BE2C (cell line): ENCODE results near the gene DRAXIN.

ENCODE experiments used
- DNase-seq: peaks from one replicate; pipeline ENCODE4 v3.0.0-alpha.2; 2020
- H3K27me3 ChIP-seq: fragments of 250-450 bp; sonication (Bioruptor Pico); 2 replicates; pipeline ENCODE4 v1.5.1; 2020; ENCODE audit warnings: mild to moderate bottlenecking
- H3K36me3 ChIP-seq: fragments of 250-450 bp; sonication (Bioruptor Pico); 2 replicates; pipeline ENCODE4 v1.5.1; 2020; ENCODE audit warnings: mild to moderate bottlenecking
- H3K4me1 ChIP-seq: fragments of 250-450 bp; sonication (Bioruptor Pico); 2 replicates; pipeline ENCODE4 v1.5.1; 2020
- H3K4me3 ChIP-seq: 2 replicates; pipeline ENCODE4 v1.5.1; 2011; ENCODE audit warnings: low read depth, low read length
- H3K9me3 ChIP-seq: fragments of 250-450 bp; sonication (Bioruptor Pico); 2 replicates; pipeline ENCODE4 v1.5.1; 2020
- CTCF ChIP-seq: IDR thresholded peaks from 2 replicates; pipeline ENCODE4 v1.5.1; 2012; ENCODE audit warnings: mild to moderate bottlenecking, low read depth, low read length

Gene DRAXIN

GRCh38 chr1:11650331-11650991 lies 41.0 kb upstream of the DRAXIN start:
- TF ChIP-seq CTCF = peak; percentile 61
- no peaks in the 10 kb centered on the region for H3K27me3 ChIP-seq
- H3K4me3 ChIP-seq = peak overlapping the region; percentile 27

DNA sequence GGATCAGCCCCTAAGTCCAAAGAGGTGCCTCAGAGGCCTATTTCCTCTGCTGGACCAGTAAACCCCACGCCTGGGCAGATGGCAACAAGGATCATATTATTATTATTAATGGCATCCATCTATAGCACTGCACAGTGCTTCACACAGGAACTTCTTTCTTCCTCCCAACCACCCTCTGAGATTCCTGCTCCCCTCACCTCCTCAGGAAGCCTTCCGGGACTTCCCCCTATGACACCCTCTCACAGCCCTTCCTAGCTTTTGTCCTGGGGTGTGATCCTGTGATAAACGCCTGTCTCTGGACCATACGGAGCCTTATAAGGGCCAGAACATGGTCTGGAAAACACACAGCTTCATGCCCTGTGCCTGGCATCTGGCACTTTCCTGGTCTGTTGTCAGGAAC lies 40.5 kb upstream of the DRAXIN start:
- no peak for TF ChIP-seq CTCF
- Histone ChIP-seq H3K9me3 (no peaks in the 10 kb centered on the region), H3K27me3 (no peaks in the 10 kb centered on the region), H3K36me3 (no peaks in the 10 kb centered on the region), H3K4me1 (no peaks in the 10 kb centered on the region), H3K4me3 (peak overlapping the region; percentile 27; the same call in 1 of the 2 replicates)
- no peak for DNase-seq

More at GRCh38 chr1:11650331-11650991, 41.0 kb upstream of the DRAXIN start:
- no peaks in the 10 kb centered on the region for H3K4me1 ChIP-seq
- DNase-seq = peak; percentile 86
- H3K9me3 ChIP-seq = no peaks in the 10 kb centered on the region
- H3K36me3 ChIP-seq = no peaks in the 10 kb centered on the region

GRCh38 chr1:11652203-11652780 lies 39.2 kb upstream of the DRAXIN start:
- Histone ChIP-seq H3K4me1 (no peaks in the 10 kb centered on the region), H3K36me3 (no peaks in the 10 kb centered on the region), H3K9me3 (no peaks in the 10 kb centered on the region), H3K4me3 (no peak overlapping the region), H3K27me3 (no peaks in the 10 kb centered on the region)
- no peak for TF ChIP-seq CTCF
- DNase-seq = no peak

GRCh38 chr1:11653101-11653860 lies 38.2 kb upstream of the DRAXIN start:
- TF ChIP-seq CTCF = no peak
- Histone ChIP-seq H3K9me3 (no peaks in the 10 kb centered on the region), H3K4me1 (no peaks in the 10 kb centered on the region), H3K27me3 (no peaks in the 10 kb centered on the region), H3K4me3 (no peak overlapping the region), H3K36me3 (no peaks in the 10 kb centered on the region)
- no peak for DNase-seq

DNA sequence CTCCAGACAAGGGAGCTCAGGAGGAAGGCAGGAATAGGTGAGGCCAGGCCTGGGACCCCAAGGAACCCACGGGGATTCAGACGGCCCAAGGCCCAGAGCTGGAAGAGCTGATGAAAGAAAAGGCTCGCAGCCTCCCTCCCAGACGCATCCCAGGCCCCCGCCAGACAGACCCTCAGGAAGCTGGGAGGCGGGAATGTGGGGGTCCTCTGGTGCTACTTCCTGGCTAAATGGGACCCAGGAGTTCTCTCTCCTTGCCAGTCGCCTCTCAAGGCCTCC lies 37.7 kb upstream of the DRAXIN start:
- Histone ChIP-seq H3K4me3 (no peak overlapping the region), H3K36me3 (no peaks in the 10 kb centered on the region), H3K4me1 (no peaks in the 10 kb centered on the region), H3K9me3 (no peaks in the 10 kb centered on the region), H3K27me3 (no peaks in the 10 kb centered on the region)
- no peak for TF ChIP-seq CTCF
- DNase-seq = no peak
